ENCODE measurements around the gene KCNQ1. TPM values are rescaled to one million over a fixed set of nuclear protein-coding genes. Genes with fewer than 3 reads are reported as not detected.

KCNQ1 gene
- total RNA-seq, 1 donor from 2014 or later: 0.07 TPM

DNA sequence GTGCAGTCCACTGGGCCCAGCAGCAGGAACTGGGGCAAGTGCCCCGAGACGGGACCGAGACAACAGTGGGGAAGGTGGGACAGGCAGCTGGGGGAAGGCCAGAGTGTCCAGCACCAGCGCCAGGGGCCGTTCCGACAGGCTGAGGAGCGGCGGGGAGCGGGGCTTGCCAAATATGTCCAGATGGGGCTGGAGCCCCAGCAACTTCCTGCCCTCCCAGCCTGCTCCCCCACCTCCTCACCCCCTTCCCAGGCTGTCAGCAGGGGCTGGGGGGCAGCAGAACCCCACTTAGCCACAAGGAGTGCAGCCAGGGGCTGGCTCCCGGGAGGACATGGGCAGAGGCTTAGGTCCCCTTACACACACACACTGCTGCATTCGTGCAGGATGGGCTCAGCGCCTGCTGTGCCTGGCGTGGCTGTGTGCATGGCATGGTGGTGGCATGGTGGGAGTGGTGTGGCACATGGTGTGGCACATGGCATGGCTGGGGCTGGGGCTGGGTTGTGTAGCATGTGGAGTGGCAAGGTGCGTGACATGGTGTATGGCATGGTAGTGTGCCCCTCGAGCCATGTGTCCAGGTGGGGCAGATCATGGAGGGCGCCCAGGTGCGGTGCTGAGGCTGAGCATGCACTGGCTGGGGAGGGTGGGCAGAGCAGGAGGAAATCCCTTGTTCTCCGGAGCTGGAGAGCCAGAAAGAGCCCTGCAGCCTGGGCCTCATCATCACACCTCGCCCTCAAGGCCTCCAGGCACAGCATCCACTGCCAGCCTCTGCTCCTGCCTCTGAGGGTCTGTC, 389.1 kb downstream of the KCNQ1 start:
- DNase-seq (ENCODE audit: low read depth, low spot score): no peak

DNA sequence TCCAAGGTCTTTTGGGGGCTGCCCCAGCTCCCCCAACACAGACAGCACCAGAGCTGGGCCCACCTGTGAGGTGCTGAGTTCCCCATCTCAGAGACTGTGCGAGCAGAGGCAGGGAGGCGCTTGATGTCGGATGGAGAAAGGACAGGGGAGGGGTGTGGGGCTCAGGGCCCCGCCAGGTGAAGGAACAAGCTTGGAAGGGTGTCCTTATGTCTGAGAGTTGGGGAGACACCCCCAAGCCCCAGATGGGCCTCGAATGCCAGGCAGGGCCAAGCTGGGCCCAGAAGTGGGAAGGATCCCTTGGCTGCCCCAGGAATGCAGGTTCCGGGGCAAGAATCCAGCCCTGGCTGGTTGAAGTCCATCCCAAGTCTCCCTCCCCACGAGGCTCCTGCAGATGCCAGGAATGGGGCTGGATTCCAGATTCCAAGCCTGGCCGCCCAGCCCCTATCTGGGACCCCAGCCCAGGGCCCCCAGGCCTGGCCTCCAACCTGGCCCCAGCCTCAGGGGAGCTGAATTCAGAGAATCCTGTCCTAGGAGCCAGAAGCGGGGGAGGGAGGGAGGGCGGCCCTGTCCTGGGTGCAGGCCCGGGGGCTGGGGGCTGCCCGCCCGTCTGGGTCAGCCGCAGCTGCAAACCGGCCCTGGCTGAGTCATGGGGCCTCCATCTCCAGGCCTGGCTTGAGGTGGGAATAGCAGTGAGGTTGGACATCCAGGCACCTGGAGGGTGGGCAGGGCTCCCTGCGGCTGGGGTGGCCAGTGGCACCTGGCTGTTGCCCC, 389.9 kb downstream of the KCNQ1 start:
- DNase-seq (ENCODE audit: low read depth, low spot score): no peak

DNA sequence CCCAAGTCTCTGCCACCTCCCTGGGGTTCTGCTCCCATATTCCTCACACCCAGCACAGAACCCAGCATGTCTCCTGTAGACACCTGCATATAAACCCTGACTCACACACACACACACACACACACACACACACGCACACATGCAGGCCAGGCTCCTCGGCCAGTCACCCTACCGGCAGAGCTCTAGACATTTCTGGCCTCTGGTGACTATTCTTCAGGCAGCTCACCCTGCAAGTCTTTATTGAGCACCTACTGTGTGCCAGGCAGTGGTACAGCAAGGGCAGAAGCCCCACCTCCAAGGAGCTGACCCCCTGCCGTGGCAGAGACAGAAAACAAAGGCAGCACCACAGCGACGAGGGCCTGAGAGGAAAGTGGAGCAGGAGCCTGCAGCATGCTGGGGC, 390.5 kb downstream of the KCNQ1 start:
- DNase-seq (ENCODE audit: low read depth, low spot score): no peak

DNA sequence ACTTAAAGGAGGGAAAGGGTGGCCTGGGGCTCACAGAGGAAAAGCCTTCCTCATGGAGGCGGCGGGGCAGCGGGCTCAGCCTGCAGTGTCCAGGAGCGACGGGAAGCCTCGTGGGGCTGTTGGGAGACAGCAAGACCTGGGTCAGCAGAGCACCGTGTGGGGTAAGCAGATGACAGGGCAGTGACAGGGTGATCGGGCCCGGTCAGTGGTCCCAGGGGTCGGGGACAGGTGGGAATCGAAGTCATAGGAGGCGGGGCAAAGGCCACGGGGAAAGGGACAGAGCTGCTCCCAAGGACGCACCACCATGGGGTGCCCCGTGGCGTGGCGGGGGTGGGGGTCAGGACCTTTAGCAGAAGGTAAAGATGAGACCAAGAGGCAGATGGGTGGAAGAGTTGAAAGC, 390.9 kb downstream of the KCNQ1 start:
- no peak for DNase-seq (ENCODE audit: low read depth, low spot score)

DNA sequence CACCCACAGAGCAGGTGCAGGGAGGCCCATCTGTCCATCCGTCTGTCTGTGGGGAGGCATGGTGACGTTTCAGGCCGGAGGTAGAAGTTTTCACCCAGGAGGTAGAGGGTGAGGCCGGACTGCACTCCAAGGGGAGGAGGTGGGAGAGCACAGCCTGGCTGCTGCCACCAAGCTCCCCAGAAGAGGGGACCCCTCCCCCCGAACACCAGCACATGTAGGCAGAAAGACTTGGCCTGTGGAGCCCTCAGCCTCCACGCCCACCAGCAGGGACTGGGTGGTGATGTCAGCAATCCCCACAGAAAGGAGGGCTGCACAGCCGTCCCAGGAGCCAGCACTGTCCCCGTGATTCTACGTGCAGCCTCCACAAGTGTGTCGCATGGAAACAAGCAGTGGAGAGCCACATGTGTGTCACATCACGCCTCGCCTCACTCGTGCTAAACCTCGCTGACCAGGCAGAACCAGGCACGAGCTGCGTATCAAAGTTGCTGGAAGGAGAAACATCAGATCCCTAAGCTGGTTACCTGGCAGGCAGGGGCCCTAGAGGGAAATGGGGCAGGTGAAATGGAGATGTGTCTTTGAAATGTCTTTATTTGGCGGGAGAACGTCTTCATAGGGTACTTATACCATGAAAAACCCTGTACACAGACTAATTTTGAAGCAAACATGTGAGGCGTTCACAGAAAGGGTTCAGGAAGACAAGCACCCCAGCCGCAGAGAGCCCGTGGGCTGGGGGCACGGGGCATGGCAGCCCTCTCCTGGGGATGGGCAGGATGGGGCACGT, 391.7 kb downstream of the KCNQ1 start:
- no peak for DNase-seq (ENCODE audit: low read depth, low spot score)

DNA sequence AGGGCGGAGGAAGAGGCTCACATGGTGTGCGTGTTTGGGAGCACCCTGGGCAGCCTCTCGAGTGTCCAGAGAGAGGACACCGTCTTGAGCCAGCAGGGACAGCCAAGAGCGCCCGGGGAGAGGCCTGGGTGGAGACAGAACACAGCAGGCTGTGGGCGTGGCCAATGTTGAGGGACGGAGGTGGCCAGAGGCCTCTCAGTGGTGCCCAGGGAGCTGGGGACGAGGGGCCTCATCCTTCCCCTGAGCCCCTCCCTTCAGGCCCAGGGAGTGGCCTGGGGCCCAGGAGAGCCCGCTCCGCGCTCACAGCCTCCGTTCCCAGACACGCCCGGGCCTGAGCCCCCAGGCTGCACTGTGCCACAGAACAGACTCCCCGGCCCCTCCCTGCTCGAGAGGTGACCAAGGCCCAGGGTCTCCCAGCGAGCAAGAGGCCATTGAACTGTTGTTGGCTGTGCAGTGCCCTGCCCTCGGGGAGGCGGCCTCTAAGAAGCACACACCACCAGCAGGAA, 392.3 kb downstream of the KCNQ1 start:
- DNase-seq (ENCODE audit: low read depth, low spot score): no peak

DNA sequence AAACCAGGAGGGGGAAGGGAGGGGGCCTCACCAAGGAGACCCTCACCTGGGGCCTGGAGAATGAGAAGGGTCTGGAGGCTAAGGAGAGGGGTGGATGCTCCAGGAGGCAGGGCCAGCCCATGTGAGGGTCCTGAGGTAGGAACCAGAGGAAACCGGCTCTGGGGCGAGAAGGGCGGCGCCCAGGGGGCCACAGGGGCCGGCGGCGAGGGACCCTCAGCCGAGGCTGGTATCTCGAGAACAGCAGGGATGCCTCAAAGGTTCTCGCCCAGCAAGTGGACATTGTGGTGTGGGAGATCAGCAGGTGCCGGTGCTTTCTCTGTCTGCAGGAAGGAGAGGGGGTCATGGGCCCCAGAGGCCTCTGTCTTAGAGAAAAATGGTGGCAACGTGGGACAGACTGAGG, 392.8 kb downstream of the KCNQ1 start:
- DNase-seq (ENCODE audit: low read depth, low spot score): no peak

DNA sequence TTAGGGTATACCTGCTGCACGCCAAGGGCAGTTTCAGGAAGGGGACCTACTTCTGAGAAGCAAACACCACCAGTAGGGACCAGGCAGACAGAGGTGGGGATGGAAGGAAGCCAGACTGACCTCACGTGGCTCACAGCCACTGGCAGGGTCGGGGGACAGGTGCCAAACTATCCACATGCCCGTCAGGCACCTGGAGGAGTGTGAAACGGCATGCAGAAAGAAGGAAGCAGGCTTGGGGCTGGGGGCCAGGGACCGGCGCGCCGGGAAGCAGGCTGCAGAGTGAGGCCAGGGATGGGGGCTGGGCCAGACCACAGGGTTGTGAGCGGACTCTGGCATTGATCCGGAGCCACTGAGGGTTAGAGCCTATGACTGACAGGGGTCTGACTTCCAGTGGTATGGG, 393.3 kb downstream of the KCNQ1 start:
- DNase-seq (ENCODE audit: low read depth, low spot score): no peak

DNA sequence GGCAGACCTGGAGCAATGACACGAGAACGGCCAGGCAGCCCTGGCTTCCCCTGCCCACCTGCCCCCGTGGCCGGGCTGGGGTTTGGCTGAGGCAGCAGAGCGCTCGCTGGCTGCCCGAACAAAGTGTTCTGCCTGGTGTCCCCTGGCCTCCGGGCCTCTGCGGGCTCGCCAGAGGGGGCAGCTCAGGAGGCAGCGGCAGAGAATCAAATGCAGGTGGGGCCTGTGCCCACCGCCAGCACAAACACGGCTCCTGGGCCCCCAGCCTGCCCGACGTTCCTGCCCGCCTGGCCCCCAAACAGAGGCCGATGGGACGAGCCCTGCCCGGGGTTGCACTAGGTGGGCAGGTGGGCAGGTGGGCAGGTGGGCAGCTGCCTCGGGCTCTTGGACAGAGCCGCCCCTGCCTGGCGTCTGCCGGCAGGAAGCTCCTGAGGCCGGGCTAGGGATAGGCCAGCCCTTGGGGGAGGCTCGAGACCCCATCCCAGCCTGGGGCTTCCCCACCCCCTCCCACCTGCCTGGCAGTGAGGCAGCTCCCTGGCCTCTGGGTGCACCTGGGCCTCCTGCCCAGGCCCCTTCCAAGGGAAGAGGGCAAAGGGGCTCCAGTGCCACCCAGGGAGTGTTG, 394.0 kb downstream of the KCNQ1 start:
- DNase-seq (ENCODE audit: low read depth, low spot score): no peak

DNA sequence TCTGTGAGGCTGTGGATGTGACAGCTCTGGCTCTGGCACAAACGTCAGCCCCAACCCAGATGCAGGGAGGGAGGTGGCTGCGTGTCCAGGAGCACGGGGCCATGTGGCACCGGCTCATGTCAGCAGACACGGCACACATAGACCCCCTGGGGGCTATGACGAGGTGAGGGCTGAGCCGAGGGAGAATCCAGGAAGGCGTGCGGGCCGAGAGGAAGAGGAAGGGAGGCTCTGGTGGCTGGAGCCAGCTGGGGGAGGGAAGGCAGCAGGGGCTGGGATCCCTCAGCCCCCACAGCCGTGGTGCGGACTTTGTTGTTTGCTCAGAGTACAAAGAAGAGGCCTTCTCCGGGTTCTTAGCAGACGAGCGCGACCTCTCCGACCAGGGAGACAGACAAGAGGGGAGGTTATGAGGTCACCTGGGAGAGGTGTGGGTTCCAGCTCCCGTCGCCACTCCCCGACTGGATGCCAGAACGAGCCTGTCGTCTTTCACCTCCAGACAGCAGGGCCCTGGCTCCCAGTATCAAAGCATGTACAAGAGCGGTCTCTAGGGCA, 394.7 kb downstream of the KCNQ1 start:
- no peak for DNase-seq (ENCODE audit: low read depth, low spot score)

DNA sequence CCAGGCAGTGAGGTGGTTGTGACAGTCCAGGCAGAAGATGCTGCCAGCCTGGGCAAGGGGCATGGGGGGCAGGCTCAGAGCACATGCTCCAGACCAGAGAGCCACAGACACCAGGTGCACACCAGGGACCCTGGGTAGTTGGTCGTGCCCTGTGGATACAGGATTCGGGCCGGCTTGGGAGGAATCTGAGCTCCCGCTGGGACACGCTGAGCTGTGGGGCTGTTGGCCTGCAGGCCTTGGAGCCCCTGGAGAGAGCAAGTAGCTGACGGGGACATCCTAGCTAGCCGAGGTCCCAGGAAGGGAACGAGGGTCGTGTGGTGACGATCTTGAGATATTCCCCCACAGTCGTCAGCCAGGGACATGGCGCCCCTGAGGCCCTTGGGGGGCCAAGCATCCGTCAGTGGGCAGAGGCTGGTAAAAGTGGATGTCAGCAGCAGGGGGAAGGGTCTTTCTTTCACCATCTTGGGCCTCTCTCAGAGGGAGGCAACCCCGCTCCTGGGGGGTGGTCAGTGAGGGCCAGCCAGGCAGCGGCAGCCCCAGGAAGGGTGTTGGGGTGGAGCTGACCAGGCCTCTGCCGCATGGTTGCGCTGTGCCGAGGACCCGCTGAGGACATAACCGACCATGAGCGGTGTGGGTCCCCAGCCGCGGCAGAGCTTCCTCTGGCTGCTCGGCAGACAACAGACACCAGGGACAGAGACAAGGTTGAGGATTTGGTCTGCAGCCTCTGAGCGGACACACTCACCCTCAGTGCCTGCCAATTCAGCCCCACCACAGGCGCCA, 396.8 kb downstream of the KCNQ1 start:
- no peak for DNase-seq (ENCODE audit: low read depth, low spot score)

DNA sequence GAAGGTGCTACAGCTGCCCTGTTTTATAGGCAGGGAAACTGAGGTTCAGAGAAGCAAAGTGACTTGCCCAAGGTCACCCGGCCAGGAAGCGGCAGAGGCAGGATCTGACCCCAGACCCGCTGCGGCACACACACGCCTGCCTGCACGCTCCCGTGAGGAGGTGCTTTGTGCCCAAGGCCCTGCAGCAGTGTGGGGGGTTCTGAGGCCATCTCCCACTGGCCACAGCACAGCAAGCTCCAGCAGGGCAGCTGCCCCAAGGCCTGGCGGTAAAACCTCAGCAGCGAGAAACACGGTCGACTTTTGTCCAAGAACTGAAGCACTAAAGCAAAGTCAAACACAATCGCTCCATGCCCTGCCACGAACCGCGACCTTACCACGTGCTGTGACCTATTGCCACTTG, 398.1 kb downstream of the KCNQ1 start:
- DNase-seq (ENCODE audit: low read depth, low spot score): no peak

DNA sequence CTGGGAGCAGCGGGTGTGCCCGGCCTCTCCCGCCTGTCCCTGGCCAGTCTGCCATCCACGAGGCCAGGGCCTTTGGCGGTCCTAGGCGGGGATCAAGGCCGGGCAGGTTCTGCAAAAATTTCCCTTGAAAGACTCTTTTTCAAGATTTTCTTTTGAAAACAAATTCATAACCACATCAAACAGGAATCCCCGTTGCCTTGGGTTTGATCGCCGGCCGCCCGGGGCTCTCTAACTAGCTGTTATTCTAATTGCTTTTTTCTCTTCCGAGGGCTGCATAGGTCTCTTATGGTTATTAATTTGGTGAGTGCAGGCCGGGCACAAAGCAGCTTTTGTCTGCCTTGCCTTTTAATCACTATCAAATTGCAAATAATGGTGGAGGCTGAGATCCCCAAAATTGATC, 398.7 kb downstream of the KCNQ1 start:
- DNase-seq (ENCODE audit: low read depth, low spot score): no peak

DNA sequence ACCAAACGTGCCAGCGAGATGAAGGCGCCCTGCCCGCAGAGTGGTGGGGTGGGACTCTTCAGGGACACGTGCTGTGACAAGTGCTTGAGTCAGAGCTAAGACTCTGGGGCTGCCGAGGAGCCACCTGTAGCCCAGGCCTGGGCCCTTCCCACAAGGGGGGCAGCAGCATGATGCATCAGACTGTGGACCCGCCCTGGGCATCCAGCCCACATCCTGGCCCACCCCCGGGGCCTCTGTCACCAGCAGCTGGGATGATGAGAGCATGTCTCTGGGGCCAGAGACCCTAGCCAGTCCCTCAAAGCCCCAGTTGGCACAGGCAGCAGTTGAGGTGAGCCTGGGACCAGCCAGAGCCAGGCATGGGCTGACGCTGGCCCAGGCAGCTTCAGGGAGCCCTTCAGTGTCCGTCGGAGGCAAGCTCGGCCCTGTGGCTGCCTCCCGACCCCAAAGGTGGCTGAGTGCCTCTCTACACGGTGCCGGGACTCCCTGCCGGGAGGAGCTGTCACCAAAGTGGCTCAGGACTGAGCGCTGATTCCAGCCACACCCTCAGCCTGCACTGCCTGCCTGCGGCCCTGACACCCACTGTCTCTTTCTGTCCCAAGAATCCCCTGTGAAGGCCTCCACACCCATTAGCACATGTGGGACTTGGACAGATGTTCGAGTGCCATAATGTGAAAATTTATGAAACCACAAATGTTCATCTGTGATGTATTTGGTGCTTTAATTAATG, 399.5 kb downstream of the KCNQ1 start:
- no peak for DNase-seq (ENCODE audit: low read depth, low spot score)

DNA sequence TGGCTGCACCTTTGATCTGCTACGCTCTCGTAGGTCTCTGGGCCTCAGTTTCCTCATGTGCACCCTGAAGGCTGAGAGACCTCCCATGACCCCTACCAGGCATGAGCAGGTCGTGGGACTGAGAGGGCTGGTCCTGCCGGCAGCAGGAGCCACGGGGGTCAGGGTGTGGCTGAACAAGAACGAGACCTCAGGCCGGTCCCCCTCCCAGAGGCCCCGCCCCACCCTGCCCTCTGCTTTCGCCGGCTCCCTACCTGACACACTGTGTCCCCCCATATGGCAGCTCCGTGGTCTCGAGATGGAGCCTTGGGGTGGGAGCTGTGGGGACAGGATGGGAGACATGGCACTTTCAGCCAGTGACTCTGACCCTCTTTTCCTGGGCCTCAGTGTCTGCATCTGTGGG, 400.2 kb downstream of the KCNQ1 start:
- DNase-seq (ENCODE audit: low read depth, low spot score): no peak

DNA sequence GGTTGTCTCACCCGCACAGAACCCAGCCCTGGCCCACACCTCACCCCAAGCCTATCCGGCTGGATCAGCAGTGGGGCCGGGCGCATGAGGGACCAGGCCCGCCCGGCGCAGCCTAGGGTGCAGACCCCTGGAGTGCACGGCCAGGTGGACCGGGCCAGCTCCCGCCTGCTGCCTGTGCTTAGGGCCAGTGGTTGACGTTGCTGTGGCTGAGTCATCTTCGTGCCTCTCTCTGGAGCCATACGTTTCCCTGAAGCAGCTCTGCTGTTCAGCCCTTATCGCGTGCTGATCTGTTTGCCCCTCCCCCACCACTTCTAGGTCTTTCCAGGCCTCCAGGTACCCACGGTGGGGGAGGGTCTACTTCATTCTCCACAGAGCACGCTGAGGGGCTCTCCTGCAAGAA, 401.2 kb downstream of the KCNQ1 start:
- DNase-seq (ENCODE audit: low read depth, low spot score): no peak

DNA sequence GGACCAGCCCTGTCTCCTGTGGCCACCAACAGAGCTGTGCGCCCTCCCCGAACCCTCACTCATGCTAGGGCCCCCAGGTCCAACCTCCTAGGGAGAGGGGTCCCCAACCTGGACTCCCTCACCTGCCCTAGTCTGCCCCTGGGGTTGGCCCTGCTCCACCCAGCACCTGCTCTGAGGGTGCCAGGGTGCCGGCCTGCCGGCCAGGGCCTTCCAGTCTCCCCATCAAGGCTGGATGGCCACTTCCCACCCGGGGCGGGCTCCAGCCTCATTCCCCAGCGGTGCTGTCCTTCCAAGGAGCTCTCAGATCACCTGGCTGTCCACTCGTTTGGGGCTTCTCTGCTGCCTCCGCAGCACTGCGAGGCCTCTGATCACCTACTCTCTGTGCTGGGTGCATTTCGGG, 401.7 kb downstream of the KCNQ1 start:
- DNase-seq (ENCODE audit: low read depth, low spot score): no peak

DNA sequence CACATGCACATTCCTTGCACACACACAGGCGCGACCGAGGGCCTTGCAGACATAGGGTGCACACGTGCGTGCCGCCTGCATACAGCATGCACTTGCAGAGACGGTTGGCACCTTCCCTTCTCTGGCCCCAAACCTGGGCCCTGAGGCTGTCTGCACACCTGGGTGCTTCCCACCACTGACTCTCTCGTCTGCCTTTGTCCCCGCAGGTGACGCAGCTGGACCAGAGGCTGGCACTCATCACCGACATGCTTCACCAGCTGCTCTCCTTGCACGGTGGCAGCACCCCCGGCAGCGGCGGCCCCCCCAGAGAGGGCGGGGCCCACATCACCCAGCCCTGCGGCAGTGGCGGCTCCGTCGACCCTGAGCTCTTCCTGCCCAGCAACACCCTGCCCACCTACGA, 402.8 kb downstream of the KCNQ1 start:
- no peak for DNase-seq (ENCODE audit: low read depth, low spot score)

DNA sequence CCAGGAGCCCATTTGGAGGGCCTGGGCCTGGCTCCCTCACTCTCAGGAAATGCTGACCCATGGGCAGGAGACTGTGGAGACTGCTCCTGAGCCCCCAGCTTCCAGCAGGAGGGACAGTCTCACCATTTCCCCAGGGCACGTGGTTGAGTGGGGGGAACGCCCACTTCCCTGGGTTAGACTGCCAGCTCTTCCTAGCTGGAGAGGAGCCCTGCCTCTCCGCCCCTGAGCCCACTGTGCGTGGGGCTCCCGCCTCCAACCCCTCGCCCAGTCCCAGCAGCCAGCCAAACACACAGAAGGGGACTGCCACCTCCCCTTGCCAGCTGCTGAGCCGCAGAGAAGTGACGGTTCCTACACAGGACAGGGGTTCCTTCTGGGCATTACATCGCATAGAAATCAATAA, 403.7 kb downstream of the KCNQ1 start:
- no peak for DNase-seq (ENCODE audit: low read depth, low spot score)

Measured in pulmonary artery endothelial cell (primary cell).